C4-2B (cell line): ENCODE measurements around the gene ARHGAP35.

Source experiments
- CTCF ChIP-seq: fragments of 450-650 bp; conservative IDR thresholded peaks from 2 replicates; pipeline ENCODE4 v1.5.1; 2017; ENCODE audit warnings: mild to moderate bottlenecking
- ZFX ChIP-seq: fragments of 450-650 bp; IDR thresholded peaks from 2 replicates; pipeline ENCODE4 v1.6.1; 2017

GRCh38 chr19:46815833-46816627, 44.8 kb upstream of the ARHGAP35 start:
- TF ChIP-seq CTCF (no peak), ZFX (no peak)
